ENCODE results near the gene DACT2.
A peak's percentile ranks its signal among the peaks of the same experiment; 100 is the strongest.

DACT2 gene

GRCh38 chr6:168326294-168327261 lies 7.0 kb upstream of the DACT2 start:
- no CpG with 5 or more reads among the region's 12 CpGs for WGBS (ENCODE audit: extremely low coverage, insufficient coverage, low lambda C conversion rate)
- H4K5ac ChIP-seq (ENCODE audit: low read length), result no peak overlapping the region
- no peak overlapping the region for H3K56ac ChIP-seq (ENCODE audit: low read length)
- peak; percentile 89 for DNase-seq
- H3K79me1 ChIP-seq (ENCODE audit: low read length), result no peaks in the 10 kb centered on the region
- peaks cover 6% of the 10 kb centered on the region for H3K27me3 ChIP-seq (ENCODE audit: insufficient read depth, low read length, poor library complexity)
- no peak overlapping the region for H2BK5ac ChIP-seq (ENCODE audit: low read length)
- no peak overlapping the region for H3K4me2 ChIP-seq (ENCODE audit: low read length)
- no peak overlapping the region for H4K8ac ChIP-seq (ENCODE audit: low read depth, low read length)
- no peak overlapping the region for H3K9ac ChIP-seq (ENCODE audit: low read length)
- H2AK5ac ChIP-seq (ENCODE audit: low read length), result no peak overlapping the region
- no peak overlapping the region for H3K23ac ChIP-seq (ENCODE audit: low read length)
- no peak overlapping the region for H3K18ac ChIP-seq (ENCODE audit: low read length)
- H3K79me2 ChIP-seq (ENCODE audit: control insufficient read depth, insufficient read depth, low read length), result no peaks in the 10 kb centered on the region
- no peak overlapping the region for H3K4ac ChIP-seq (ENCODE audit: low read depth, low read length)
- H2BK15ac ChIP-seq (replicated peaks; ENCODE audit: low read depth), result no peak overlapping the region
- H3K27ac ChIP-seq (ENCODE audit: low read depth, low read length), result no peak overlapping the region
- H3K4me3 ChIP-seq (ENCODE audit: low read length), result no peak overlapping the region
- no peaks in the 10 kb centered on the region for H3K4me1 ChIP-seq (ENCODE audit: control insufficient read depth, low read depth, low read length)
- no peak overlapping the region for H2BK120ac ChIP-seq (ENCODE audit: low read depth, low read length)
- no peaks in the 10 kb centered on the region for H3K36me3 ChIP-seq (ENCODE audit: control insufficient read depth, insufficient read depth, low read length)

DNA sequence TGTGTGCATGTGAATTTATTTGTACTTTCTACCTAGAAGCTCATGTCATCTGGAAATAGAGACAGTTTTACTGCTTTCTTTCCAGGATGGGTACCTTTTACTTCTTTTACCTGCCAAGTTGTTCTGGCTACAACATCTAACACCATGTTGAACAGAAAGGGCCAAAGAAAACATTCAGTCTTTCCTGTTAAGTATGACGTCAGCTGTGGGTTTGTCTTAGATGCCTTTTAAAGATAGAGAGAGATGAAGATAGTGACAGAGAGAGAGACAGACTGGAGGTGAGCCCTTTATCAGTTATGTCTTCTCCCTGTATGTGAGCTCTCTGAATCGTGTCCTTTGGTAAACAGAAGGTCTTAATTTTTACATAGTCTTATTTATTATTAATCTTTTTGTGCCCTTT lies 3.4 kb upstream of the DACT2 start:
- H3K4me1 ChIP-seq (ENCODE audit: control insufficient read depth, low read depth, low read length), result peaks cover 3% of the 10 kb centered on the region
- peaks cover 8% of the 10 kb centered on the region for H3K27me3 ChIP-seq (ENCODE audit: insufficient read depth, low read length, poor library complexity)
- H3K9ac ChIP-seq (ENCODE audit: low read length), result no peak overlapping the region
- no peak overlapping the region for H3K23ac ChIP-seq (ENCODE audit: low read length)
- no peak for DNase-seq
- no CpG with 5 or more reads among the region's 2 CpGs for WGBS (ENCODE audit: extremely low coverage, insufficient coverage, low lambda C conversion rate)
- H4K8ac ChIP-seq (ENCODE audit: low read depth, low read length), result no peak overlapping the region
- H3K36me3 ChIP-seq (ENCODE audit: control insufficient read depth, insufficient read depth, low read length), result no peaks in the 10 kb centered on the region
- H3K4me3 ChIP-seq (ENCODE audit: low read length), result no peak overlapping the region
- no peak overlapping the region for H2BK15ac ChIP-seq (replicated peaks; ENCODE audit: low read depth)
- no peak overlapping the region for H2BK120ac ChIP-seq (ENCODE audit: low read depth, low read length)
- no peaks in the 10 kb centered on the region for H3K79me1 ChIP-seq (ENCODE audit: low read length)
- no peak overlapping the region for H3K56ac ChIP-seq (ENCODE audit: low read length)
- no peak overlapping the region for H3K27ac ChIP-seq (ENCODE audit: low read depth, low read length)
- H3K79me2 ChIP-seq (ENCODE audit: control insufficient read depth, insufficient read depth, low read length), result no peaks in the 10 kb centered on the region
- H2BK5ac ChIP-seq (ENCODE audit: low read length), result no peak overlapping the region
- no peak overlapping the region for H4K5ac ChIP-seq (ENCODE audit: low read length)
- H3K4me2 ChIP-seq (ENCODE audit: low read length), result no peak overlapping the region
- no peak overlapping the region for H3K18ac ChIP-seq (ENCODE audit: low read length)
- H2AK5ac ChIP-seq (ENCODE audit: low read length), result no peak overlapping the region
- no peak overlapping the region for H3K4ac ChIP-seq (ENCODE audit: low read depth, low read length)

DNA sequence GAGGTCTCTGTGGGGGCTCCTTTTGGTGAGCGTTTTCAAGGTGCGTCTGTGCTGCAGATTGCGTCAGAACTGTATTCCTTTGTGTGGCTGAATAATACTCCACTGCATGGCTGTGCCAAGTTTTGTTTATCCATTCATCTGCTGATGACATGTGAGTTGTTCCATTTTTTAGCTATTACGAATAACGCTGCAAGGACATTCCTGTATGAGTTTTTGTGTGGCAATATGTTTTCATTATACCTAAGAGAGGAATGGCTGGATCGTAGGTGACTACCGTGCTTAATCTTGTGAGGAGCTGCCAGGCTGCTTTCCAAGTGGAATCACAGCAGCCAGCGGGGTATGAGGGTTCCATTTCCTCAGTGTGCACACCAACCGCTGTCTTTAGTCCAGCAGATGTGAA lies 1.1 kb upstream of the DACT2 start:
- Histone ChIP-seq H3K27ac (ENCODE audit: low read depth, low read length) (no peak overlapping the region), H3K23ac (ENCODE audit: low read length) (no peak overlapping the region), H3K4ac (ENCODE audit: low read depth, low read length) (no peak overlapping the region), H2BK120ac (ENCODE audit: low read depth, low read length) (no peak overlapping the region), H3K4me2 (ENCODE audit: low read length) (no peak overlapping the region), H3K4me1 (ENCODE audit: control insufficient read depth, low read depth, low read length) (peaks cover 3% of the 10 kb centered on the region), H4K8ac (ENCODE audit: low read depth, low read length) (no peak overlapping the region), H3K27me3 (ENCODE audit: insufficient read depth, low read length, poor library complexity) (peaks cover 8% of the 10 kb centered on the region), H3K79me2 (ENCODE audit: control insufficient read depth, insufficient read depth, low read length) (no peaks in the 10 kb centered on the region), H3K4me3 (ENCODE audit: low read length) (no peak overlapping the region), H3K56ac (ENCODE audit: low read length) (no peak overlapping the region), H3K18ac (ENCODE audit: low read length) (no peak overlapping the region), H3K36me3 (ENCODE audit: control insufficient read depth, insufficient read depth, low read length) (no peaks in the 10 kb centered on the region), H2BK5ac (ENCODE audit: low read length) (no peak overlapping the region), H3K9ac (ENCODE audit: low read length) (no peak overlapping the region), H4K5ac (ENCODE audit: low read length) (no peak overlapping the region), H3K79me1 (ENCODE audit: low read length) (no peaks in the 10 kb centered on the region), H2AK5ac (ENCODE audit: low read length) (no peak overlapping the region), H2BK15ac (replicated peaks; ENCODE audit: low read depth) (no peak overlapping the region)
- DNase-seq, result no peak
- WGBS (ENCODE audit: extremely low coverage, insufficient coverage, low lambda C conversion rate), result no CpG with 5 or more reads among the region's 9 CpGs

DNA sequence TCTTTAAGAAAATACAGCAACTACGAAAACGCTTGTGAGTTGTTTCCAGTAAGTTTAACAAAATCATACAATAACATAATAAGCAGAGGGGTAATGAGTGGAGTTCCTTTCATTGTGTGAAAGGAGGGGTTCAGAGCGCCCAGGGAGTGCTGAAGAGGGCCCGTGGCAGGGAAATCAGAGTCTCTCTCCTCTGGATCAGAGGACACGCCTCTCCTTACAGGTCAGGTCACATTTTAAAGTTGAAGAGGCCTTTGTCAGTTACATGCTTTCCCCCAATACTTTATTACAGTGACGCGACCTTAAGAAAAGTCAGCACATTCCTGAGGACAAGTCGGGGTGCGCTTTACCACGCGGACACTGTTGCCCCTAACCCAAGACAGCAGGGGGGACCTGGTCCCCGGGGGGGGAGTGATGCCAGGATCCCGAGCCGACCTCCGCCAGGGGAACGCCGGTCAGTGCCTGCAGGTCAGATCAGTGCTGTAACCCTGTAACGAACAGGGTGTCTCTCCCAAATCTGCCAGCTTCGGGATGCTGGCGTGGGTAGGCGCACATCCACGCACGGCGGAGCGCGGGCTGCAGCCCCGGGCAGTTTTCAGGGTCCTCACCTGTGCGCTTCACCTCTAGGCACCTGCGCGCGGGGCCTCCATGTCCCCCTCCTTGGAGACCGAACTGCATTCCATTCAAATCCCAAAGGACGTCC lies 848 bp downstream of the DACT2 start:
- peaks cover 8% of the 10 kb centered on the region for H3K27me3 ChIP-seq (ENCODE audit: insufficient read depth, low read length, poor library complexity)
- H3K4me3 ChIP-seq (ENCODE audit: low read length), result no peak overlapping the region
- no peak overlapping the region for H3K18ac ChIP-seq (ENCODE audit: low read length)
- H3K9ac ChIP-seq (ENCODE audit: low read length), result peak overlapping the region; percentile 45
- no peaks in the 10 kb centered on the region for H3K36me3 ChIP-seq (ENCODE audit: control insufficient read depth, insufficient read depth, low read length)
- H2AK5ac ChIP-seq (ENCODE audit: low read length), result no peak overlapping the region
- no peaks in the 10 kb centered on the region for H3K79me2 ChIP-seq (ENCODE audit: control insufficient read depth, insufficient read depth, low read length)
- H3K27ac ChIP-seq (ENCODE audit: low read depth, low read length), result no peak overlapping the region
- DNase-seq, result no peak
- peak overlapping the region; percentile 67 for H3K56ac ChIP-seq (ENCODE audit: low read length)
- H3K4ac ChIP-seq (ENCODE audit: low read depth, low read length), result no peak overlapping the region
- no peak overlapping the region for H4K5ac ChIP-seq (ENCODE audit: low read length)
- H2BK15ac ChIP-seq (replicated peaks; ENCODE audit: low read depth), result no peak overlapping the region
- peak overlapping the region; percentile 67 for H3K4me2 ChIP-seq (ENCODE audit: low read length)
- no peak overlapping the region for H2BK120ac ChIP-seq (ENCODE audit: low read depth, low read length)
- no peak overlapping the region for H2BK5ac ChIP-seq (ENCODE audit: low read length)
- WGBS (ENCODE audit: extremely low coverage, insufficient coverage, low lambda C conversion rate), result no CpG with 5 or more reads among the region's 33 CpGs
- H3K4me1 ChIP-seq (ENCODE audit: control insufficient read depth, low read depth, low read length), result peaks cover 3% of the 10 kb centered on the region
- H4K8ac ChIP-seq (ENCODE audit: low read depth, low read length), result no peak overlapping the region
- no peaks in the 10 kb centered on the region for H3K79me1 ChIP-seq (ENCODE audit: low read length)
- no peak overlapping the region for H3K23ac ChIP-seq (ENCODE audit: low read length)

GRCh38 chr6:168318090-168318489 lies 1.5 kb downstream of the DACT2 start:
- H2BK15ac ChIP-seq (replicated peaks; ENCODE audit: low read depth), result no peak overlapping the region
- H4K8ac ChIP-seq (ENCODE audit: low read depth, low read length), result no peak overlapping the region
- H3K9ac ChIP-seq (ENCODE audit: low read length), result no peak overlapping the region
- H3K4me1 ChIP-seq (ENCODE audit: control insufficient read depth, low read depth, low read length), result peaks cover 7% of the 10 kb centered on the region
- H3K4me3 ChIP-seq (ENCODE audit: low read length), result no peak overlapping the region
- H3K4ac ChIP-seq (ENCODE audit: low read depth, low read length), result no peak overlapping the region
- no peak overlapping the region for H3K56ac ChIP-seq (ENCODE audit: low read length)
- no peaks in the 10 kb centered on the region for H3K36me3 ChIP-seq (ENCODE audit: control insufficient read depth, insufficient read depth, low read length)
- no peak overlapping the region for H3K27ac ChIP-seq (ENCODE audit: low read depth, low read length)
- no peaks in the 10 kb centered on the region for H3K79me1 ChIP-seq (ENCODE audit: low read length)
- no peaks in the 10 kb centered on the region for H3K79me2 ChIP-seq (ENCODE audit: control insufficient read depth, insufficient read depth, low read length)
- no peak overlapping the region for H3K4me2 ChIP-seq (ENCODE audit: low read length)
- DNase-seq, result no peak
- no CpG with 5 or more reads among the region's 12 CpGs for WGBS (ENCODE audit: extremely low coverage, insufficient coverage, low lambda C conversion rate)
- H2BK120ac ChIP-seq (ENCODE audit: low read depth, low read length), result no peak overlapping the region
- H3K18ac ChIP-seq (ENCODE audit: low read length), result no peak overlapping the region
- no peak overlapping the region for H3K23ac ChIP-seq (ENCODE audit: low read length)
- H2AK5ac ChIP-seq (ENCODE audit: low read length), result no peak overlapping the region
- H3K27me3 ChIP-seq (ENCODE audit: insufficient read depth, low read length, poor library complexity), result peaks cover 8% of the 10 kb centered on the region
- H2BK5ac ChIP-seq (ENCODE audit: low read length), result no peak overlapping the region
- no peak overlapping the region for H4K5ac ChIP-seq (ENCODE audit: low read length)

Data from mesendoderm (in vitro differentiated cells).